GM13977 (cell line): ENCODE data around the gene MARK2.
"Not testable (repeated sequence)": the region's sequence is repeated elsewhere in the genome, so short reads cannot be mapped to it uniquely, and the experiment has no call there.

Experiments
- DNase-seq: peaks from one replicate; pipeline ENCODE4 v3.0.0; 2012; ENCODE audit warnings: low spot score
- CTCF ChIP-seq: IDR thresholded peaks from 2 replicates; pipeline ENCODE4 v1.5.1; 2012; ENCODE audit warnings: mild to moderate bottlenecking, control low read depth; ENCODE audit not compliant: insufficient read depth; ENCODE audit errors: extremely low read depth, missing control alignments
- in situ Hi-C: fragments of 300-500 bp; cut with MboI; formaldehyde crosslinking; loops from one replicate; pipeline ENCODE4 v1.12.0; 2022; ENCODE audit warnings: low sequenced_read_pairs, low pct_unique_long_range_greater_than_20kb, mixed read lengths, inconsistent platforms; ENCODE audit not compliant: unreplicated experiment

The MARK2 gene

GRCh38 chr11:63804259-63804658, 34.7 kb upstream of the MARK2 start:
- no peak for DNase-seq
- in situ Hi-C loops, result no loop called here
- TF ChIP-seq CTCF, result no peak

- no peak for TF ChIP-seq CTCF
- in situ Hi-C loops, result no loop called here
- DNase-seq, result no peak
These were observed 33.0 kb upstream of the MARK2 start for GRCh38 chr11:63805844-63806415.

- in situ Hi-C loops, DNase-seq: not testable (repeated sequence)
These were observed 28.5 kb upstream of the MARK2 start for GRCh38 chr11:63810383-63810782.

GRCh38 chr11:63811522-63811921, 27.4 kb upstream of the MARK2 start:
- TF ChIP-seq CTCF, result no peak
- in situ Hi-C loops, result no loop called here
- DNase-seq, result no peak

- no peak for TF ChIP-seq CTCF
- in situ Hi-C loops, result no loop called here
- DNase-seq, result peak; percentile 98
These were observed 25.8 kb upstream of the MARK2 start, which contains the start of gene SPINDOC for GRCh38 chr11:63813035-63813562. Gene SPINDOC (plus strand): TSS chr11:63813456. CDS start chr11:63813687, 231 bp downstream.

GRCh38 chr11:63813563-63814382, 25.1 kb upstream of the MARK2 start:
- in situ Hi-C loops, result no loop called here

More at GRCh38 chr11:63813563-63814382, 25.1 kb upstream of the MARK2 start:
- DNase-seq, result peak; percentile 71
- TF ChIP-seq CTCF, result no peak
